ENCODE data around the gene PTCD2.

- TF ChIP-seq CTCF (IDR thresholded peaks at IDR 0.05 in 2 of 3, conservative IDR thresholded peaks at IDR 0.05 in 1 of 3; ENCODE audit: borderline replicate concordance in 1 of 3, insufficient read depth in 1 of 3, low read depth in 2 of 3, low read length in 2 of 3) (no peak), TCF7L2 (IDR thresholded peaks at IDR 0.05; ENCODE audit: borderline replicate concordance, extremely low read depth, insufficient read depth, insufficient read length) (no peak), EZH2 (IDR thresholded peaks at IDR 0.05) (no peak), MAX (IDR thresholded peaks at IDR 0.05) (no peak), YY1 (IDR thresholded peaks at IDR 0.05; ENCODE audit: extremely low read depth, insufficient replicate concordance, low read depth, low read length) (no peak), POLR2AphosphoS5 (IDR thresholded peaks at IDR 0.05; ENCODE audit: low read depth, low read length) (no peak)
Observed at GRCh38 chr5:72397836-72398235, 77.7 kb downstream of the PTCD2 start.

Data from HCT116 (cell line).